Mesenchymal stem cell (in vitro differentiated cells and primary cell): ENCODE data around the gene LY86.

Experiments
- DNase-seq: peaks from one replicate; pipeline ENCODE4 v3.0.0-alpha.2; 2013
- H2AFZ ChIP-seq: one replicate; pipeline ENCODE4 v1.6.1; 2013; ENCODE audit warnings: low read depth, mild to moderate bottlenecking, control low read depth, inconsistent platforms, low read length, moderate library complexity
- H2AK5ac ChIP-seq: 2 replicates; pipeline ENCODE4 v1.6.1; 2013; ENCODE audit warnings: low read length, moderate library complexity, mild to moderate bottlenecking, inconsistent platforms; ENCODE audit not compliant: severe bottlenecking
- H2BK120ac ChIP-seq: one replicate; pipeline ENCODE4 v1.6.1; 2013; ENCODE audit warnings: low read depth, mild to moderate bottlenecking, inconsistent platforms, low read length, moderate library complexity
- H2BK12ac ChIP-seq, 2 experiments: one replicate each; pipeline ENCODE4 v1.6.1; 2013; ENCODE audit warnings: inconsistent platforms in 2 of 2, low read length in 2 of 2, mild to moderate bottlenecking in 2 of 2, moderate library complexity in 2 of 2, control low read depth in 1 of 2
- H2BK15ac ChIP-seq: one replicate; pipeline ENCODE4 v1.6.1; 2013; ENCODE audit warnings: mild to moderate bottlenecking, low read depth, inconsistent platforms; ENCODE audit not compliant: poor library complexity, severe bottlenecking
- H2BK5ac ChIP-seq: 2 replicates; pipeline ENCODE4 v1.6.1; 2013; ENCODE audit warnings: low read depth, mild to moderate bottlenecking, low read length, control low read depth, inconsistent platforms; ENCODE audit not compliant: poor library complexity, severe bottlenecking
- H3K14ac ChIP-seq, 2 experiments: one replicate each; pipeline ENCODE4 v1.6.1; 2013; ENCODE audit warnings: inconsistent platforms in 2 of 2, low read length in 2 of 2, control low read depth in 1 of 2, mild to moderate bottlenecking in 1 of 2, moderate library complexity in 1 of 2
- H3K18ac ChIP-seq, 2 experiments: one replicate each; pipeline ENCODE4 v1.6.1; 2013; ENCODE audit warnings: inconsistent platforms in 2 of 2, low read length in 2 of 2, control low read depth in 1 of 2, low read depth in 1 of 2, mild to moderate bottlenecking in 1 of 2
- H3K23ac ChIP-seq, 2 experiments: one replicate each; pipeline ENCODE4 v1.6.1; 2013; ENCODE audit warnings: inconsistent platforms in 2 of 2, low read length in 2 of 2, mild to moderate bottlenecking in 2 of 2, moderate library complexity in 2 of 2, control low read depth in 1 of 2
- H3K27ac ChIP-seq: 2 replicates; pipeline ENCODE4 v1.5.1; 2013; ENCODE audit warnings: mild to moderate bottlenecking, moderate library complexity, low read length, control low read depth, inconsistent platforms; ENCODE audit not compliant: poor library complexity, severe bottlenecking
- H3K27me3 ChIP-seq, 2 experiments: 2 replicates each; pipeline versions ENCODE4 v1.6.1 to v1.7.0; 2013; ENCODE audit warnings: low read length in 2 of 2, mild to moderate bottlenecking in 2 of 2, moderate library complexity in 2 of 2, control low read depth in 1 of 2, inconsistent platforms in 1 of 2; ENCODE audit not compliant: control insufficient read depth in 1 of 2, insufficient read depth in 1 of 2
- H3K36me3 ChIP-seq, 2 experiments: 2 replicates each; pipeline versions ENCODE4 v1.6.1 to v1.7.0; 2013; ENCODE audit warnings: low read length in 2 of 2, control low read depth in 1 of 2, inconsistent platforms in 1 of 2, low read depth in 1 of 2, mild to moderate bottlenecking in 1 of 2; ENCODE audit not compliant: insufficient read depth in 2 of 2, control insufficient read depth in 1 of 2
- H3K4ac ChIP-seq, 2 experiments: one replicate each; pipeline ENCODE4 v1.6.1; 2013; ENCODE audit warnings: inconsistent platforms in 2 of 2, low read length in 2 of 2, mild to moderate bottlenecking in 2 of 2, moderate library complexity in 2 of 2, control low read depth in 1 of 2, low read depth in 1 of 2
- H3K4me1 ChIP-seq: 2 replicates; pipeline ENCODE4 v1.6.1; 2013; ENCODE audit warnings: low read depth, low read length, control low read depth; ENCODE audit not compliant: control insufficient read depth, insufficient read depth
- H3K4me2 ChIP-seq: 2 replicates; pipeline ENCODE4 v1.6.1; 2013; ENCODE audit warnings: low read length, mild to moderate bottlenecking, inconsistent platforms; ENCODE audit not compliant: poor library complexity, severe bottlenecking
- H3K4me3 ChIP-seq, 2 experiments: 2 replicates each; pipeline versions ENCODE4 v1.5.1 to v1.7.0; 2013; ENCODE audit warnings: low read length in 2 of 2, mild to moderate bottlenecking in 2 of 2, control low read depth in 1 of 2, low read depth in 1 of 2; ENCODE audit not compliant: insufficient read depth in 1 of 2
- H3K79me1 ChIP-seq: replicated peaks from 2 replicates; pipeline ENCODE4 v1.6.1; 2013; ENCODE audit warnings: mild to moderate bottlenecking, control low read depth, low read length, inconsistent platforms; ENCODE audit not compliant: poor library complexity, severe bottlenecking
- H3K9ac ChIP-seq: 2 replicates; pipeline ENCODE4 v1.7.0; 2013; ENCODE audit warnings: mild to moderate bottlenecking, low read length, moderate library complexity
- H3K9me3 ChIP-seq: 2 replicates; pipeline ENCODE4 v1.7.0; 2013; ENCODE audit warnings: mild to moderate bottlenecking, low read length; ENCODE audit not compliant: control insufficient read depth
- H4K8ac ChIP-seq: one replicate; pipeline ENCODE4 v1.6.1; 2013; ENCODE audit warnings: inconsistent platforms, mild to moderate bottlenecking, low read length, moderate library complexity
- H4K91ac ChIP-seq: one replicate; pipeline ENCODE4 v1.6.1; 2013; ENCODE audit warnings: mild to moderate bottlenecking, low read length, inconsistent platforms
- WGBS: methylation state at CpG from one replicate; pipeline ENCODE4 v1.1.7; 2013; ENCODE audit warnings: mixed read lengths; 5-methylcytosine and 5-hydroxymethylcytosine counted together

Gene LY86

GRCh38 chr6:6565488-6565887 lies 23.0 kb upstream of the LY86 start:
- WGBS, result 87% methylated on average over 3 of the region's 3 CpGs
- no peaks in the 10 kb centered on the region for H3K36me3 ChIP-seq

GRCh38 chr6:6566766-6567165 lies 21.8 kb upstream of the LY86 start:
- Histone ChIP-seq H4K8ac (no peak overlapping the region), H3K4me3 (no peak overlapping the region), H3K18ac (no peak overlapping the region), H2BK120ac (no peak overlapping the region), H3K79me1 (no peaks in the 10 kb centered on the region), H3K9ac (no peak overlapping the region), H2AFZ (no peak overlapping the region), H2AK5ac (no peak overlapping the region), H3K4me2 (no peak overlapping the region), H3K23ac (no peak overlapping the region), H3K4me1 (no peaks in the 10 kb centered on the region), H2BK5ac (no peak overlapping the region), H3K9me3 (no peaks in the 10 kb centered on the region), H4K91ac (no peak overlapping the region), H3K27ac (no peak overlapping the region), H3K27me3 (peaks cover 0 to 45% of the 10 kb centered on the region in 2 experiments), H2BK15ac (no peak overlapping the region), H3K36me3 (no peaks in the 10 kb centered on the region), H3K14ac (no peak overlapping the region), H3K4ac (no peak overlapping the region), H2BK12ac (no peak overlapping the region)
- 94% methylated on average over 3 of the region's 4 CpGs for WGBS
- no peak for DNase-seq

More at GRCh38 chr6:6565488-6565887, 23.0 kb upstream of the LY86 start:
- Histone ChIP-seq H4K8ac (no peak overlapping the region), H3K79me1 (no peaks in the 10 kb centered on the region), H3K27me3 (peaks cover 0 to 44% of the 10 kb centered on the region in 2 experiments), H3K4me3 (no peak overlapping the region), H3K9ac (no peak overlapping the region), H4K91ac (no peak overlapping the region), H3K9me3 (no peaks in the 10 kb centered on the region), H3K14ac (no peak overlapping the region), H3K23ac (no peak overlapping the region), H3K27ac (no peak overlapping the region), H3K4me2 (no peak overlapping the region), H2BK120ac (no peak overlapping the region), H2BK5ac (no peak overlapping the region), H2AK5ac (no peak overlapping the region), H3K18ac (no peak overlapping the region), H2AFZ (no peak overlapping the region), H3K4me1 (no peaks in the 10 kb centered on the region), H2BK12ac (no peak overlapping the region), H3K4ac (no peak overlapping the region), H2BK15ac (no peak overlapping the region)
- DNase-seq, result no peak

- no peak overlapping the region for H3K4me3 ChIP-seq
- H2AK5ac ChIP-seq, result no peak overlapping the region
- no peak overlapping the region for H2BK12ac ChIP-seq
- H2AFZ ChIP-seq, result no peak overlapping the region
- no peak overlapping the region for H3K14ac ChIP-seq
- no peak overlapping the region for H3K4ac ChIP-seq
- no peak overlapping the region for H2BK15ac ChIP-seq
- no peak overlapping the region for H3K4me2 ChIP-seq
- H3K36me3 ChIP-seq, result no peaks in the 10 kb centered on the region
- no peak overlapping the region for H4K91ac ChIP-seq
- H3K27me3 ChIP-seq, result peaks cover 0 to 34% of the 10 kb centered on the region in 2 experiments
- no peak overlapping the region for H3K9ac ChIP-seq
- H2BK5ac ChIP-seq, result no peak overlapping the region
- no peaks in the 10 kb centered on the region for H3K79me1 ChIP-seq
- no peak overlapping the region for H4K8ac ChIP-seq
- H3K18ac ChIP-seq, result no peak overlapping the region
- H2BK120ac ChIP-seq, result no peak overlapping the region
- H3K27ac ChIP-seq, result no peak overlapping the region
- WGBS, result 78% methylated on average over 13 of the region's 13 CpGs
- no peak overlapping the region for H3K23ac ChIP-seq
- H3K9me3 ChIP-seq, result no peaks in the 10 kb centered on the region
- H3K4me1 ChIP-seq, result no peaks in the 10 kb centered on the region
- DNase-seq, result no peak
Measured at GRCh38 chr6:6569096-6569810, 19.3 kb upstream of the LY86 start.

- no peak overlapping the region for H3K4ac ChIP-seq
- no peak overlapping the region for H3K23ac ChIP-seq
- H3K4me3 ChIP-seq, result no peak overlapping the region
- no peak overlapping the region for H4K8ac ChIP-seq
- H3K18ac ChIP-seq, result no peak overlapping the region
- H2BK120ac ChIP-seq, result no peak overlapping the region
- H3K14ac ChIP-seq, result no peak overlapping the region
- H3K4me2 ChIP-seq, result no peak overlapping the region
- WGBS, result 86% methylated on average over 2 of the region's 2 CpGs
- H2AK5ac ChIP-seq, result no peak overlapping the region
- H3K4me1 ChIP-seq, result no peaks in the 10 kb centered on the region
- no peak overlapping the region for H3K27ac ChIP-seq
- peaks cover 0 to 29% of the 10 kb centered on the region in 2 experiments for H3K27me3 ChIP-seq
- no peaks in the 10 kb centered on the region for H3K36me3 ChIP-seq
- no peak overlapping the region for H2BK5ac ChIP-seq
- no peak overlapping the region for H4K91ac ChIP-seq
- H3K9me3 ChIP-seq, result no peaks in the 10 kb centered on the region
- H2BK12ac ChIP-seq, result no peak overlapping the region
- H3K9ac ChIP-seq, result no peak overlapping the region
- no peak overlapping the region for H2BK15ac ChIP-seq
- H3K79me1 ChIP-seq, result no peaks in the 10 kb centered on the region
- DNase-seq, result no peak
- no peak overlapping the region for H2AFZ ChIP-seq
Measured at GRCh38 chr6:6569811-6570164, 18.7 kb upstream of the LY86 start.
